ENCODE measurements around the gene CASKIN1.

Gene CASKIN1

DNA sequence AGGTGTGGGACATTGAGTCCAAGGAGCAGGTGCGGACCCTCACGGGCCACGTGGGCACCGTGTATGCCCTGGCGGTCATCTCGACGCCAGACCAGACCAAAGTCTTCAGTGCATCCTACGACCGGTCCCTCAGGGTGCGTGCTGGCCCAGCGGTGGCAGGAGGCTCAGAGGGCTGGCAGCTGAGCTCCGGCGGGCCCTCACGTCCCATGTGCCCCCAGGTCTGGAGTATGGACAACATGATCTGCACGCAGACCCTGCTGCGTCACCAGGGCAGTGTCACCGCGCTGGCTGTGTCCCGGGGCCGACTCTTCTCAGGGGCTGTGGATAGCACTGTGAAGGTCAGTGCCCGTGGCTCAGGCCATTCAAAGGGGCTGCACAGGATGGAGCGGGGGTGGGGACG, 20.4 kb downstream of the CASKIN1 start:
- Histone ChIP-seq H3K4me3 (ENCODE audit: low read length) (no peak overlapping the region), H3K27me3 (ENCODE audit: control insufficient read depth, insufficient read depth, low read length) (no peaks in the 10 kb centered on the region), H3K4me1 (ENCODE audit: control insufficient read depth, insufficient read depth, low read length) (peaks cover 2% of the 10 kb centered on the region; the same call in 1 of the 2 replicates), H3K9me3 (ENCODE audit: control insufficient read depth, insufficient read depth, low read length) (no peaks in the 10 kb centered on the region), H3K36me3 (ENCODE audit: control insufficient read depth, insufficient read depth, low read length) (peaks cover 55% of the 10 kb centered on the region), H3K27ac (ENCODE audit: low read length) (no peak overlapping the region)
- no peak for DNase-seq (ENCODE audit: low read depth, low spot score)
- no CpG with 5 or more reads among the region's 23 CpGs for WGBS (ENCODE audit: insufficient coverage, insufficient read length)

DNA sequence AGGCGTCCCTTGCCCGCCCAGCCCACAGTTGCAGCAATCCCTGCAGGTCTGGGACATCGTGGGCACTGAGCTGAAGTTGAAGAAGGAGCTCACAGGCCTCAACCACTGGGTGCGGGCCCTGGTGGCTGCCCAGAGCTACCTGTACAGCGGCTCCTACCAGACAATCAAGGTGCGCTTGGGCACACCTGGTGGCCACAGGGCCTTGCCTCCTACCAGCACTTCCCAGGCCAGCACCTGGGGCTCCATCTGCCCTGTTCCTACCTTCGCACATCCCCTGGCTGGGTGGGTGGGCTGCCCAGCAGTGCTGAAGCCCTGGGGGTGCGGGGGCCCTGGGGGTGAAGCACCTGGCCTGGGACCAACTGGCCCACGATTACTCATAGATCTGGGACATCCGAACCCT, 21.0 kb downstream of the CASKIN1 start:
- H3K4me3 ChIP-seq (ENCODE audit: low read length) = no peak overlapping the region
- peaks cover 59% of the 10 kb centered on the region for H3K36me3 ChIP-seq (ENCODE audit: control insufficient read depth, insufficient read depth, low read length)
- H3K4me1 ChIP-seq (ENCODE audit: control insufficient read depth, insufficient read depth, low read length) = peaks cover 2% of the 10 kb centered on the region; the same call in 1 of the 2 replicates
- no peak overlapping the region for H3K27ac ChIP-seq (ENCODE audit: low read length)
- no peaks in the 10 kb centered on the region for H3K27me3 ChIP-seq (ENCODE audit: control insufficient read depth, insufficient read depth, low read length)
- no CpG with 5 or more reads among the region's 10 CpGs for WGBS (ENCODE audit: insufficient coverage, insufficient read length)
- DNase-seq (ENCODE audit: low read depth, low spot score) = no peak
- H3K9me3 ChIP-seq (ENCODE audit: control insufficient read depth, insufficient read depth, low read length) = no peaks in the 10 kb centered on the region

DNA sequence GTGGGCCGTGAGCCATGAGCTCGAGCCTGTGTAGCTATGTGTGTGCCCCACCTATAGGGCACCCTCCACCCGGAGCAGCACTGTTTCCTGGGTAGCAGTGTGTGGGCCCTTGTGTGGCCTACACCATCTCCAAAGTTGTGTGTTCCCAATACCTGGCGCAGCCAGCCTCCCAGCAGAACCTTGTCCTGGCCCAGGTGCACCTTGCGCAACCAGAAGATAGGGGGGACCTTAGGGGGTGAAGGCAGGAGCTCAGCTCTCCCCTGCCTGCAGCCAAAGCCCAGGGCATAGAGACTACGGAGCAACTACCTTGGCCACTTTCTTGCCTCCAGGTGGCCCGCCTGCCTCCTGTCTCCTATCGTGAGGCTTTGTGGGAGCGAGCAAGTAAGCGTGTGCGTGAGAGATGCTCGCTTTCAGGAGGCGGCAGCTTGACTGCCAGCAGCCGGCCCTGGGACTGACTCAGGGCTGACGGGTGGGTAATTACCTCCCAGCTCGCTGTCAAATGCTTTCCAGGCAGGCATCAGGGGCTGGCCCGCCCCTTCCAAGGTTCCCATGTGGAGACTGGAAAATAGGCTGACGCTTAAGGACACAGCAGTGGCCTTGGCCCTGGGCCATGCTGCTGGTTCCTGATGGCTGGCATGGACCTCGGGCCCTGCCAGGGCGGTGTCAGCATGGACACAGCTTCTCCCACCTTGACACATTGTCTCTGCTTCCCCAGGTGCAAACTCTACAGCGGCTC, 21.8 kb downstream of the CASKIN1 start:
- peaks cover 68% of the 10 kb centered on the region for H3K36me3 ChIP-seq (ENCODE audit: control insufficient read depth, insufficient read depth, low read length)
- no peaks in the 10 kb centered on the region for H3K27me3 ChIP-seq (ENCODE audit: control insufficient read depth, insufficient read depth, low read length)
- H3K27ac ChIP-seq (ENCODE audit: low read length) = no peak overlapping the region
- DNase-seq (ENCODE audit: low read depth, low spot score) = no peak
- no peaks in the 10 kb centered on the region for H3K9me3 ChIP-seq (ENCODE audit: control insufficient read depth, insufficient read depth, low read length)
- WGBS (ENCODE audit: insufficient coverage, insufficient read length) = no CpG with 5 or more reads among the region's 21 CpGs
- no peak overlapping the region for H3K4me3 ChIP-seq (ENCODE audit: low read length)
- peaks cover 2% of the 10 kb centered on the region; the same call in 1 of the 2 replicates for H3K4me1 ChIP-seq (ENCODE audit: control insufficient read depth, insufficient read depth, low read length)

DNA sequence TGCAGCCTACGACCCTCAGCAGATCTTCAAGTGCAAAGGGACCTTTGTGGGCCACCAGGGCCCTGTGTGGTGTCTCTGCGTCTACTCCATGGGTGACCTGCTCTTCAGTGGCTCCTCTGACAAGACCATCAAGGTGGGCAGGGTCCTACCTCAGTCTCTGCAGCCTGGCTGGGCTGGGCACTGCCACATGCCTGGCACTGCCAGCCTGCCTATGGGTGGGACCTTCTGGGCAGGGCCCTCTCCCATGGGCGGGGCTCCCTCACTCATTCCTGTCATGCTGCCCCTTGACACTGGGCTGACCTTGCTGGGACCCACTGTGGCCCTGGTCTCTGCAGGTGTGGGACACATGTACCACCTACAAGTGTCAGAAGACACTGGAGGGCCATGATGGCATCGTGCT, 22.5 kb downstream of the CASKIN1 start:
- no peaks in the 10 kb centered on the region for H3K9me3 ChIP-seq (ENCODE audit: control insufficient read depth, insufficient read depth, low read length)
- WGBS (ENCODE audit: insufficient coverage, insufficient read length) = no CpG with 5 or more reads among the region's 4 CpGs
- H3K27ac ChIP-seq (ENCODE audit: low read length) = no peak overlapping the region
- no peak overlapping the region for H3K4me3 ChIP-seq (ENCODE audit: low read length)
- H3K36me3 ChIP-seq (ENCODE audit: control insufficient read depth, insufficient read depth, low read length) = peaks cover 71% of the 10 kb centered on the region
- DNase-seq (ENCODE audit: low read depth, low spot score) = no peak
- H3K27me3 ChIP-seq (ENCODE audit: control insufficient read depth, insufficient read depth, low read length) = no peaks in the 10 kb centered on the region
- no peaks in the 10 kb centered on the region; the same call in 1 of the 2 replicates for H3K4me1 ChIP-seq (ENCODE audit: control insufficient read depth, insufficient read depth, low read length)

DNA sequence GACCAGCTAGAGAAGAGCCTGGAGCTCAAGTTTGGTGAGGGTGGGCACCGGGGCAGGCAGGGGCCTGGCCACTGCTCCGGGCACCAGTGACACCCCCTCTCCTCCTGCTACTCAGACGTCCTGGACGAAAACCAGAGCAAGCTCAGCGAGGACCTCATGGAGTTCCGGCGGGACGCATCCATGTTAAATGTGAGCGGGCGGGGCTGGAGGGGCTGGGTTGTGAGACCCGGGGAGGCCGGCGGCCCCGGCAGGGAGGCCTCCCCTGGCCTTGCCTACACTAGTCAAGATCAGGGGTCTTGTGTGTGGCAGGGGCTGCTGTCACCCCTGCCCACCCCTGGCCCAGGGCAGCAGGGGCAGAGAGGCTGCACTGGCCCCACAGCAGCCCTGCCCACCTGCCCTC, 23.0 kb downstream of the CASKIN1 start:
- no peak overlapping the region for H3K27ac ChIP-seq (ENCODE audit: low read length)

DNA sequence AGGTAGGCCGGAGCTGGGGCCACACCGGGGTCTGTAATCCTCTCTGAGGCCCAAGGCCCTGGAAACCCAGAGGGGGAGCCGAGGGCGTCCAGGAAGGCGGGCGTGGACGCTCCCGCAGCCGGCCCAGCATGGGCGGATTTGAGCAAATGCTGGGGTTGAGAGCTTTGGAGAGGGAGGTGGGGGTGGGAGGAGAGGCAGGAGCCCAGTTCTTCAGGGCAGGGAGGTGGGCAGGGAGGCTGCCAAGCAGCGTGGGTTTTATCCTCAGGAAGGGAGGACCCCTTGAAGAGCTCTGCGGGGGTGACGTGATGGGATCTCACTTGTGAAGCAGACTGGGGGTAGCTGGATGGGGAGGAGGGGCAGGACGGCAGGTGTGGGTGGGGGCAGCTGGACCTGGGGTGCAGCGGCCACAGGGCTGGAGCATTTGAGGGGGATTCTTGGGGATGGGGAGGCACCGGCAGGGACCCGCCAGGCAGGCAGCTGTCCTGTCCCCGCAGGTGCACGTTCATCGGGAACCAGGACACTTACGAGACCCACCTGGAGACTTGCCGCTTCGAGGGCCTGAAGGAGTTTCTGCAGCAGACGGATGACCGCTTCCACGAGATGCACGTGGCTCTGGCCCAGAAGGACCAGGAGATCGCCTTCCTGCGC, 23.6 kb downstream of the CASKIN1 start:
- Histone ChIP-seq H3K4me1 (ENCODE audit: control insufficient read depth, insufficient read depth, low read length) (no peaks in the 10 kb centered on the region; the same call in 1 of the 2 replicates), H3K4me3 (ENCODE audit: low read length) (no peak overlapping the region), H3K9me3 (ENCODE audit: control insufficient read depth, insufficient read depth, low read length) (no peaks in the 10 kb centered on the region), H3K27me3 (ENCODE audit: control insufficient read depth, insufficient read depth, low read length) (no peaks in the 10 kb centered on the region), H3K27ac (ENCODE audit: low read length) (no peak overlapping the region), H3K36me3 (ENCODE audit: control insufficient read depth, insufficient read depth, low read length) (peaks cover 79% of the 10 kb centered on the region)
- no CpG with 5 or more reads among the region's 29 CpGs for WGBS (ENCODE audit: insufficient coverage, insufficient read length)
- DNase-seq (ENCODE audit: low read depth, low spot score) = no peak

More for the DNA sequence above, 23.0 kb downstream of the CASKIN1 start:
- Histone ChIP-seq H3K36me3 (ENCODE audit: control insufficient read depth, insufficient read depth, low read length) (peaks cover 75% of the 10 kb centered on the region), H3K4me3 (ENCODE audit: low read length) (no peak overlapping the region), H3K27me3 (ENCODE audit: control insufficient read depth, insufficient read depth, low read length) (no peaks in the 10 kb centered on the region), H3K9me3 (ENCODE audit: control insufficient read depth, insufficient read depth, low read length) (no peaks in the 10 kb centered on the region), H3K4me1 (ENCODE audit: control insufficient read depth, insufficient read depth, low read length) (no peaks in the 10 kb centered on the region; the same call in 1 of the 2 replicates)
- no CpG with 5 or more reads among the region's 14 CpGs for WGBS (ENCODE audit: insufficient coverage, insufficient read length)
- no peak for DNase-seq (ENCODE audit: low read depth, low spot score)

DNA sequence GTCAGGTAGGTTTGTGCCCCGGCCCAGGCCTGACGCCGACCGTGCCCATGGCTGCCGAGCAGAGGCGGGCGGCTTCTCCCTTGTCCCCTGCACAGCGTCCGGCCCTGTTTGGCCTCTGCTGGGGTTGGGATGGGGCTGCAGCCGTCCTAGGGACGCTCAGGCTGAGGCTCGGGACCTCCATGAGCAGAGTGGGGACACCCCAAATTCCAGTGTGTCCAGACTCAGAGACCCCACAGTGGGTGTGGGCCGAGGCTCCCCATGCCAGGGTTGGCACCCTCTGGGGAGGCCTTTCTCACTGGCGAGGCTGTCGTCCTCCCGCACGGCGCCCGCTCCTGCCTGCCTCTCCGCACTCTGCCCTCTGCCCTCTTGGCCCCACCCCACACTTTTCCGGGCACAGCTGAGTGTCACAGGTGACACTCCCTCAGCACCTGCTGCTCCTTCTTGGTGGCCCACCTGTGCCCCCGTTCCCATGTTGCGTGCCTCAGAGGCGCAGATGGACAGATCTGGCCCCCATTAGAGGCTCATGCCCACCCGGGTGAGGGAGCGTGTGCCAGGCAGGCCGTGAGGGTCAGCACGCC, 24.7 kb downstream of the CASKIN1 start:
- Histone ChIP-seq H3K4me1 (ENCODE audit: control insufficient read depth, insufficient read depth, low read length) (no peaks in the 10 kb centered on the region; the same call in 1 of the 2 replicates), H3K27ac (ENCODE audit: low read length) (no peak overlapping the region), H3K36me3 (ENCODE audit: control insufficient read depth, insufficient read depth, low read length) (peaks cover 77% of the 10 kb centered on the region), H3K27me3 (ENCODE audit: control insufficient read depth, insufficient read depth, low read length) (no peaks in the 10 kb centered on the region), H3K9me3 (ENCODE audit: control insufficient read depth, insufficient read depth, low read length) (no peaks in the 10 kb centered on the region), H3K4me3 (ENCODE audit: low read length) (no peak overlapping the region)
- no CpG with 5 or more reads among the region's 28 CpGs for WGBS (ENCODE audit: insufficient coverage, insufficient read length)
- DNase-seq (ENCODE audit: low read depth, low spot score) = no peak

DNA sequence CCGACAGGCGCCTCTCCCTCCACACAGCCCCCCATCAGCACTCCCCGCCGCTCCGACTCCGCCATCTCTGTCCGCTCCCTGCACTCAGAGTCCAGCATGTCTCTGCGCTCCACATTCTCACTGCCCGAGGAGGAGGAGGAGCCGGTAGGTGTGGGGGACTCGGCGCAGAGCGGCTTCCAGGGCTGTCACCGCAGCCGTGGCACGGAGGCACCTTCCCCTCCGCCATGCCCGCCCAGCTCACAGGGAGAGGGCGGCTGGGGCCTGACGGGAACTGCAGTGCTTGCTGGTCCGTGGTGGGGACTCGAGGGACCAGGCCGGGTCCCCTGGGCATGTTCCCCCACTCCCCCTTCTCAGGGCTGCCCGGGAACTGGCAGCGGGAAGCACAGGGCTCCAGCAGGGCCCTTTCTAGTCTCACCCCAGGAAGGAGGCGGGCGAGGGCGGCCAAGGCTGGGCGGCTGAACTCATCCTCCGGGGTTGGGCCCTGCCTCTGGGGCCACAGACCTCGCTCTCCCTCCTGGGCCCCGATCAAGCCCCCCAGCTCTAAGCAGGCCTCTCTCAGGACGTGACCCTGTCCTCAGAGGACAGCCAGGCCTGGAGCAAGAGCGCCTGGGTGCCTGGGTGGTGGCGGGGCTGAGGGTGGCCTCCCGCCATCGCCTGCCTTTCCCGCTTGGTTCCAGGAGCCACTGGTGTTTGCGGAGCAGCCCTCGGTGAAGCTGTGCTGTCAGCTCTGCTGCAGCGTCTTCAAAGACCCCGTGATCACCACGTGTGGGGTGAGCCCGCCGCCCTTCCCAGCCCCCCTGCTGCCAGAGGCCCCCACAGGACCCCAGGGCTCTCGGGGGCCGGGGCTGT, 25.6 kb downstream of the CASKIN1 start:
- Histone ChIP-seq H3K4me3 (ENCODE audit: low read length) (no peak overlapping the region), H3K27ac (ENCODE audit: low read length) (no peak overlapping the region), H3K9me3 (ENCODE audit: control insufficient read depth, insufficient read depth, low read length) (no peaks in the 10 kb centered on the region), H3K36me3 (ENCODE audit: control insufficient read depth, insufficient read depth, low read length) (peaks cover 72% of the 10 kb centered on the region), H3K4me1 (ENCODE audit: control insufficient read depth, insufficient read depth, low read length) (no peaks in the 10 kb centered on the region; the same call in 1 of the 2 replicates), H3K27me3 (ENCODE audit: control insufficient read depth, insufficient read depth, low read length) (no peaks in the 10 kb centered on the region)
- DNase-seq (ENCODE audit: low read depth, low spot score) = no peak
- no CpG with 5 or more reads among the region's 47 CpGs for WGBS (ENCODE audit: insufficient coverage, insufficient read length)

DNA sequence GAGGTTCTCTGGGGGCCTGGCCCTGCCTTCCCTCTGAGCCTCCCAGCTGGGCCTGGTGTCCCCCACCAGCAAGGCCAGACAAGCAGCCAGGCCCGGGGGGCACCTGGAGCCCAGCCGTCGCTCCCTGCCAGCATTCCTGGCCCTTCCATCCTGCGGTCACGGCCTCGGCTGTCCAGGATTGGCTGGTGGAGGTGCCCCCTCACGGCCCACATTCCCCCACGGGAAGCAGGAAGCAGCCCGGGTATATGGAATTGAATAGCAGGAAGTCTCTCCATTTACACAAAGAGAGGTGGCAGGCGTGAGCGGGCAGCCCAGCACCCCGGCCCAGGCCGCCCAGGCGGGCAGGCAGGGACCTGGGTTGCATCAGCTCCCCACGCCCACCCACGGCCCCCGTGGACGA, 26.3 kb downstream of the CASKIN1 start:
- Histone ChIP-seq H3K27ac (ENCODE audit: low read length) (no peak overlapping the region), H3K36me3 (ENCODE audit: control insufficient read depth, insufficient read depth, low read length) (peaks cover 69% of the 10 kb centered on the region), H3K4me3 (ENCODE audit: low read length) (no peak overlapping the region), H3K4me1 (ENCODE audit: control insufficient read depth, insufficient read depth, low read length) (no peaks in the 10 kb centered on the region; the same call in 1 of the 2 replicates), H3K27me3 (ENCODE audit: control insufficient read depth, insufficient read depth, low read length) (no peaks in the 10 kb centered on the region), H3K9me3 (ENCODE audit: control insufficient read depth, insufficient read depth, low read length) (no peaks in the 10 kb centered on the region)
- DNase-seq (ENCODE audit: low read depth, low spot score) = no peak
- WGBS (ENCODE audit: insufficient coverage, insufficient read length) = no CpG with 5 or more reads among the region's 18 CpGs

DNA sequence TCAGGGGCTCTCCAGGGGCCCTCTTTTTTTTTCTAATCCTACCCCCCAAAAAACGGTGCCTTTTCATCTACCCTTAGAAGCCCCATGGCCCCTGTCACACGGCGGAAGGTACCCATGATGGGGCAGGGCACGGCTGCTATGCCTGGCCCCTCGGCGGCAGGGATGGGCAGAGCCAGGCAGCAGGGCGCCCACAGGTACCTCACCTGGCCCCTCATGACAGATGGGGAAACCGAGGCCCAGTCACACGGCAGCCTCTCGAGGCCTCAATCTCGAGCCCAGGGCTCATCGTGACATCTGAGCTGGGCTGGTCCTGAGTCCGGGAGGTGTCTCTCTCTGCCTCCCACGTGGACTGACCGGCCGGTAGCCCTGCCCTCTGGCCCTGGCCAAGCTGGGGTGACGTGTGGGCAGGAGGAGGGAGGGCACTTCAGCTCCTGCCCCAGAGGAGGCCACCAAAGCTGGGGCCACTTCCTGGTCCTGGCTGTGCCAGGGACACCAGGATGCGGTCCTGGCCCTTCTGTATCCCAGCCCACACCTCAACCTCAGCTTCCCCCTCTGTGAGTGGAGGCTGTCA, 29.3 kb downstream of the CASKIN1 start:
- no peak for DNase-seq (ENCODE audit: low read depth, low spot score)
- no peak overlapping the region for H3K27ac ChIP-seq (ENCODE audit: low read length)
- H3K9me3 ChIP-seq (ENCODE audit: control insufficient read depth, insufficient read depth, low read length) = no peaks in the 10 kb centered on the region
- peaks cover 48% of the 10 kb centered on the region for H3K36me3 ChIP-seq (ENCODE audit: control insufficient read depth, insufficient read depth, low read length)
- no peaks in the 10 kb centered on the region for H3K27me3 ChIP-seq (ENCODE audit: control insufficient read depth, insufficient read depth, low read length)
- no peak overlapping the region for H3K4me3 ChIP-seq (ENCODE audit: low read length)
- WGBS (ENCODE audit: insufficient coverage, insufficient read length) = no CpG with 5 or more reads among the region's 18 CpGs
- H3K4me1 ChIP-seq (ENCODE audit: control insufficient read depth, insufficient read depth, low read length) = no peaks in the 10 kb centered on the region
